PFSK-1 (cell line): ENCODE results near the gene NFE2L2.

ENCODE experiments used
- POLR2AphosphoS5 ChIP-seq: IDR thresholded peaks from 2 replicates; pipeline ENCODE4 v1.6.1; 2012; ENCODE audit warnings: low read depth, mild to moderate bottlenecking, control low read depth, low read length, moderate library complexity
- SIN3A ChIP-seq: IDR thresholded peaks from 2 replicates; pipeline ENCODE4 v1.6.1; 2012; ENCODE audit warnings: mild to moderate bottlenecking, low read length, moderate library complexity, borderline replicate concordance; ENCODE audit not compliant: insufficient read depth
- TAF1 ChIP-seq: IDR thresholded peaks from 2 replicates; pipeline ENCODE4 v1.6.1; 2012; ENCODE audit warnings: low read length, control low read depth, borderline replicate concordance; ENCODE audit not compliant: insufficient read depth

- TF ChIP-seq POLR2AphosphoS5 = no peak
- no peak for TF ChIP-seq TAF1
- TF ChIP-seq SIN3A = no peak
Observed at GRCh38 chr2:177187631-177188312, 76.8 kb downstream of the NFE2L2 start.
